ENCODE results near the gene NOC4L.
"Not testable (repeated sequence)": the region's sequence is repeated elsewhere in the genome, so short reads cannot be mapped to it uniquely, and the experiment has no call there.

NOC4L gene

GRCh38 chr12:132144810-132145168 lies 532 bp downstream of the NOC4L start:
- no peak for DNase-seq

- DNase-seq = no peak
Measured at GRCh38 chr12:132145334-132145733, 1.1 kb downstream of the NOC4L start.

GRCh38 chr12:132146098-132146497 lies 1.8 kb downstream of the NOC4L start:
- DNase-seq = no peak

GRCh38 chr12:132146772-132147422 lies 2.6 kb downstream of the NOC4L start:
- DNase-seq = no peak

GRCh38 chr12:132147423-132148367 lies 3.4 kb downstream of the NOC4L start:
- no peak for DNase-seq

GRCh38 chr12:132148368-132149045 lies 4.2 kb downstream of the NOC4L start:
- no peak for DNase-seq

GRCh38 chr12:132149526-132149925 lies 5.3 kb downstream of the NOC4L start:
- not testable (repeated sequence) for DNase-seq

- no peak for DNase-seq
Measured at GRCh38 chr12:132150780-132151144, 6.5 kb downstream of the NOC4L start.

- DNase-seq = no peak
Measured at GRCh38 chr12:132151145-132151765, 7.0 kb downstream of the NOC4L start.

GRCh38 chr12:132151766-132152410 lies 7.6 kb downstream of the NOC4L start:
- no peak for DNase-seq

GRCh38 chr12:132152411-132152821 lies 8.2 kb downstream of the NOC4L start:
- no peak for DNase-seq

- DNase-seq = no peak
Measured at GRCh38 chr12:132152953-132153352, 8.7 kb downstream of the NOC4L start.

- DNase-seq = peak; percentile 81
Measured at GRCh38 chr12:132153501-132154340, 9.5 kb downstream of the NOC4L start.

- no peak for DNase-seq
Measured at GRCh38 chr12:132154341-132154761, 10.1 kb downstream of the NOC4L start.

GRCh38 chr12:132154941-132155770 lies 10.9 kb downstream of the NOC4L start:
- no peak for DNase-seq

GRCh38 chr12:132155771-132156572 lies 11.7 kb downstream of the NOC4L start:
- DNase-seq = no peak

- DNase-seq = no peak
Measured at GRCh38 chr12:132156573-132157325, 12.5 kb downstream of the NOC4L start.

GRCh38 chr12:132157733-132158409 lies 13.6 kb downstream of the NOC4L start:
- no peak for DNase-seq

Measured in NCI-H2029 (cell line).